ENCODE data around the gene HNRNPF.

DNA sequence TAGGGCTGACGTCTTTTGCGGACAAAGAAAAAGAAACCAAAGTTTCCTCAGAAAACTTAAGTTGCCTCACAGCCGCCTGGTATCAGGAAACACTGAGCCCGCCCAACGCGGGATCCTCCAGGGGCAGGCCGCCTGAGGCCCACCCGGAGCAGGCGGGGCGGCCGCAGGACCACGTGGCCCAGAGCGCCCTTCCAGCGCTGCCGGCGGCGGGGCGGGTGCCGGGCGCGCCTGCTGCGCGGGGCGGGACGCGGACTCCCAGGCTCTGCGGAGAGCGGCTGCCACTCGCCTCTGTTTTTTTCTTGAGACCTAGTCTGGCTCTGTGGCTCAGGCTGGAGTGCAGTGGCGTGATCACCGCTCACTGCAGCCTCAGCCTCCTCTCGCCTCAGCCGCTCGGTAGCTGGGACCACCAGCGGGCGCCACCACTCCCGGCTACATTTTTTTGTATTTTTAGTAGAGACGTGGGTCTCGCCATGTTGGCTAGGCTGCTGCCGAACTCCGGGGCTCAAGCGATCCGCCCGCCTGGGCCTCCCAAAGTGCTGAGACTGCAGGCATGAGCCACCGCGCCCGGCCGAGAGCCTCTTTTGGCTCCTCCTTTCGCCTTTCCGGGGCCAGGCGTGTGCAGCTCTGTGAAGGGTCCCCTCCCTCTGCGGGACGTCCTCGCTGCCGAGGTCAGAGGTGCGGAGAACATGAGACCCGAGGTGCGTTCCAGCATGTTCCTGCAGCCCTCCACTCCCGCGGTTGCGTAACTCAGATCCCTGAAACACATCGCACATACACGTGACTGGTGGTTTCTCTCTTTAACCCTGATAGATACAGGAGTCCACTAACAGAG is 11.6 kb upstream of the HNRNPF start:
- TF ChIP-seq EZH2 (IDR thresholded peaks at IDR 0.05; ENCODE audit: borderline replicate concordance, low read depth, low read length, severe bottlenecking) (no peak), GATA2 (IDR thresholded peaks at IDR 0.05; ENCODE audit: insufficient read depth, insufficient read length, low read depth, low read length) (no peak), MYC (IDR thresholded peaks at IDR 0.05; ENCODE audit: low read depth, low read length) (no peak), POLR2AphosphoS5 (IDR thresholded peaks at IDR 0.05; ENCODE audit: insufficient read depth, low read depth, low read length) (peak; percentile 89), JUN (IDR thresholded peaks at IDR 0.05; ENCODE audit: borderline replicate concordance, insufficient read depth, insufficient read length, low read depth) (no peak), POLR2A (IDR thresholded peaks at IDR 0.05; ENCODE audit: low read depth, low read length) (peak; percentile 68)
- TF ChIP-seq, protein P1, sequence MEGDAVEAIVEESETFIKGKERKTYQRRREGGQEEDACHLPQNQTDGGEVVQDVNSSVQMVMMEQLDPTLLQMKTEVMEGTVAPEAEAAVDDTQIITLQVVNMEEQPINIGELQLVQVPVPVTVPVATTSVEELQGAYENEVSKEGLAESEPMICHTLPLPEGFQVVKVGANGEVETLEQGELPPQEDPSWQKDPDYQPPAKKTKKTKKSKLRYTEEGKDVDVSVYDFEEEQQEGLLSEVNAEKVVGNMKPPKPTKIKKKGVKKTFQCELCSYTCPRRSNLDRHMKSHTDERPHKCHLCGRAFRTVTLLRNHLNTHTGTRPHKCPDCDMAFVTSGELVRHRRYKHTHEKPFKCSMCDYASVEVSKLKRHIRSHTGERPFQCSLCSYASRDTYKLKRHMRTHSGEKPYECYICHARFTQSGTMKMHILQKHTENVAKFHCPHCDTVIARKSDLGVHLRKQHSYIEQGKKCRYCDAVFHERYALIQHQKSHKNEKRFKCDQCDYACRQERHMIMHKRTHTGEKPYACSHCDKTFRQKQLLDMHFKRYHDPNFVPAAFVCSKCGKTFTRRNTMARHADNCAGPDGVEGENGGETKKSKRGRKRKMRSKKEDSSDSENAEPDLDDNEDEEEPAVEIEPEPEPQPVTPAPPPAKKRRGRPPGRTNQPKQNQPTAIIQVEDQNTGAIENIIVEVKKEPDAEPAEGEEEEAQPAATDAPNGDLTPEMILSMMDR (IDR thresholded peaks at IDR 0.05; ENCODE audit: extremely low read depth in 1 of 2, insufficient read depth in 1 of 2, low read depth in 1 of 2, low read length in 2 of 2): peak in 1 of 2 donors; percentile 23
- TF ChIP-seq, protein P2, sequence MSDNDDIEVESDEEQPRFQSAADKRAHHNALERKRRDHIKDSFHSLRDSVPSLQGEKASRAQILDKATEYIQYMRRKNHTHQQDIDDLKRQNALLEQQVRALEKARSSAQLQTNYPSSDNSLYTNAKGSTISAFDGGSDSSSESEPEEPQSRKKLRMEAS (IDR thresholded peaks at IDR 0.05; ENCODE audit: insufficient read depth, insufficient read length): peak; percentile 76
